ENCODE data around the gene APBB2. TPM values are rescaled to one million over a fixed set of nuclear protein-coding genes. Genes with fewer than 3 reads are reported as not detected.
"Not testable (repeated sequence)": the region's sequence is repeated elsewhere in the genome, so short reads cannot be mapped to it uniquely, and the experiment has no call there.

APBB2 gene
- total RNA-seq, 2 donors from 2014 or later, result 34.8 to 42.8 TPM

DNA sequence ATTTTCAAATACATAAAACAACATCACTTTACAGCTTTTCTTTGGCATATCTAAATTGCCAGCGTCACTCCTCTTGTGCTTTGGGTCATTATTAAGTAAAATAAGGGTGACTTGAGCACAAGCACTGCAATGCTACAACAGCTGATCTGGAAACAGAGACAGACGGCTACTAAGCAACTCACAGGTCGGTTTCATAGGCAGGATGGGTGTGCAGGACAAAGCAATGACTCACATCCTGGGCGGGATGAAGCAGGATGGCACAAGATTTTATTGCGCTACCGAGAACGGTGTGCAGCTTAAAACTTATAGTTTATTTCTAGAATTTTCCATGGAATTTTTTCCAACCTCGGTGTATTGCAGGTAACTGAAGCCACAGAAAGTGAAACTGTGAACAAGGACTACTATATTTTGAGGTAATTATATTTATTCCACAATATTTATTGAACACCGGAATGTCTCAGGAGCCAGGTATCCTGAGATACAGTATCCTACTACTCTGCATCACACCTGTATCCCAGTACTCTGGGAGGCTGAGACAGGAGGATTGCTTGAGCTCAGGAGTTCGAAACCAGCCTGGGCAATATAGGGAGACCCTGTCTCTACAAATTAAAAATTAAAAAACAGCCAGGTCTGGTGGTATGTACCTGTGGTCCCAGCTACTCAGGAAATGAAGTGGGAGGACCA, 215.5 kb downstream of the APBB2 start:
- Histone ChIP-seq H3K9me3 (no peaks in the 10 kb centered on the region), H3K27ac (no peak overlapping the region), H3K36me3 (replicated peaks in 1 of 2; ENCODE audit: insufficient read depth in 1 of 2, low read depth in 2 of 2) (no peaks in the 10 kb centered on the region), H3K4me3 (no peak overlapping the region), H3K4me1 (no peaks in the 10 kb centered on the region), H3K27me3 (no peaks in the 10 kb centered on the region)
- WGBS, 2 donors, result 82 to 95% methylated on average over 10 of the region's 10 CpGs
- DNase-seq (peak in 1 of 4 donors; percentile 21), ATAC-seq (no peak)
- TF ChIP-seq, protein P1, sequence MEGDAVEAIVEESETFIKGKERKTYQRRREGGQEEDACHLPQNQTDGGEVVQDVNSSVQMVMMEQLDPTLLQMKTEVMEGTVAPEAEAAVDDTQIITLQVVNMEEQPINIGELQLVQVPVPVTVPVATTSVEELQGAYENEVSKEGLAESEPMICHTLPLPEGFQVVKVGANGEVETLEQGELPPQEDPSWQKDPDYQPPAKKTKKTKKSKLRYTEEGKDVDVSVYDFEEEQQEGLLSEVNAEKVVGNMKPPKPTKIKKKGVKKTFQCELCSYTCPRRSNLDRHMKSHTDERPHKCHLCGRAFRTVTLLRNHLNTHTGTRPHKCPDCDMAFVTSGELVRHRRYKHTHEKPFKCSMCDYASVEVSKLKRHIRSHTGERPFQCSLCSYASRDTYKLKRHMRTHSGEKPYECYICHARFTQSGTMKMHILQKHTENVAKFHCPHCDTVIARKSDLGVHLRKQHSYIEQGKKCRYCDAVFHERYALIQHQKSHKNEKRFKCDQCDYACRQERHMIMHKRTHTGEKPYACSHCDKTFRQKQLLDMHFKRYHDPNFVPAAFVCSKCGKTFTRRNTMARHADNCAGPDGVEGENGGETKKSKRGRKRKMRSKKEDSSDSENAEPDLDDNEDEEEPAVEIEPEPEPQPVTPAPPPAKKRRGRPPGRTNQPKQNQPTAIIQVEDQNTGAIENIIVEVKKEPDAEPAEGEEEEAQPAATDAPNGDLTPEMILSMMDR (IDR thresholded peaks at IDR 0.05), result no peak
- TF ChIP-seq POLR2A (IDR thresholded peaks at IDR 0.05), result no peak
- intact Hi-C loops (cut with DNase I), result no loop called here

DNA sequence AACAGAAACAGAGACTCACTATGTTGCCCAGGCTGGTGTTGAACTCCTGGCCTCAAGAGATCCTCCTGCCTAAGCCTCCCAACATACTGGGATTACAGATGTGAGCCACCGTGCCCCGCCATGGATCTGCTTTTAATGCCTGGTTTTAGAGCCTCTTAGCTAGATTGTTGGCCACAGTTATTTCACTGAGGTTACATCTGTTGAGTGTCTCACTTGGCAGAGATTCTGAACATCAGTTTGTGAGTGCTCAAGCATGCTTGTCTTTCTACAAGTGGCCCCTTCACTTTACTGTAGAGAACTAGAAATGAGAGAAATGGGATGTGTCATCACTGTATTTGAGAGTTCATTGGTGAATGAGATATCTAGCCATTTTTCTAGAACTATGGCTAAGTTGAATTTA, 218.5 kb downstream of the APBB2 start:
- Histone ChIP-seq H3K4me1 (no peaks in the 10 kb centered on the region), H3K27ac (no peak overlapping the region), H3K36me3 (replicated peaks in 1 of 2; ENCODE audit: insufficient read depth in 1 of 2, low read depth in 2 of 2) (no peaks in the 10 kb centered on the region), H3K4me3 (no peak overlapping the region), H3K9me3 (no peaks in the 10 kb centered on the region), H3K27me3 (no peaks in the 10 kb centered on the region)
- DNase-seq (no peak), ATAC-seq (no peak)
- TF ChIP-seq POLR2A (IDR thresholded peaks at IDR 0.05), result no peak
- TF ChIP-seq, protein P1 (IDR thresholded peaks at IDR 0.05), result no peak
- intact Hi-C loops (cut with DNase I), result no loop called here
- WGBS, 2 donors, result 85 to 92% methylated on average over 2 of the region's 2 CpGs

- H3K27me3 ChIP-seq; intact Hi-C loops (cut with DNase I); H3K4me3 ChIP-seq; ATAC-seq; H3K4me1 ChIP-seq; H3K27ac ChIP-seq; H3K36me3 ChIP-seq (replicated peaks in 1 of 2; ENCODE audit: insufficient read depth in 1 of 2, low read depth in 2 of 2); H3K9me3 ChIP-seq; DNase-seq: not testable (repeated sequence)
- WGBS, 2 donors, result 90 to 95% methylated on average over 4 of the region's 4 CpGs
These were observed 220.0 kb downstream of the APBB2 start for GRCh38 chr4:40994321-40994720.

- WGBS, 2 donors, result 63 to 65% methylated on average over 2 of the region's 2 CpGs
- H3K9me3 ChIP-seq; H3K27me3 ChIP-seq; H3K4me1 ChIP-seq; H3K4me3 ChIP-seq; DNase-seq; H3K27ac ChIP-seq; H3K36me3 ChIP-seq (replicated peaks in 1 of 2; ENCODE audit: insufficient read depth in 1 of 2, low read depth in 2 of 2); intact Hi-C loops (cut with DNase I); ATAC-seq: not testable (repeated sequence)
These were observed 221.0 kb downstream of the APBB2 start for GRCh38 chr4:40993296-40993693.

GRCh38 chr4:40992472-40993295, 221.7 kb downstream of the APBB2 start:
- ATAC-seq (no peak), DNase-seq (peak in 1 of 4 donors; percentile 11)
- WGBS, 2 donors, result 65 to 83% methylated on average over 17 of the region's 17 CpGs

More at GRCh38 chr4:40992472-40993295, 221.7 kb downstream of the APBB2 start:
- Histone ChIP-seq H3K27ac (no peak overlapping the region), H3K4me3 (no peak overlapping the region), H3K36me3 (replicated peaks in 1 of 2; ENCODE audit: insufficient read depth in 1 of 2, low read depth in 2 of 2) (no peaks in the 10 kb centered on the region), H3K9me3 (no peaks in the 10 kb centered on the region), H3K4me1 (no peaks in the 10 kb centered on the region), H3K27me3 (no peaks in the 10 kb centered on the region)
- TF ChIP-seq, protein P1 (IDR thresholded peaks at IDR 0.05), result no peak
- no peak for TF ChIP-seq POLR2A (IDR thresholded peaks at IDR 0.05)
- intact Hi-C loops (cut with DNase I), result no loop called here
